ENCODE data around the gene EME1. TPM values are rescaled to one million over a fixed set of nuclear protein-coding genes. Genes with fewer than 3 reads are reported as not detected.

EME1 gene
- total and polyA plus RNA-seq, 2 of the 8 experiments (the other 6 are each of a cell fraction or from before 2014, with no cell fraction given) = 13.9 to 16.3 TPM

- TF ChIP-seq CTCF (IDR thresholded peaks at IDR 0.05; ENCODE audit: control extremely low read depth in 1 of 3, insufficient read depth in 1 of 3, low read depth in 1 of 3, low read length in 3 of 3) (no peak), CBX5 (IDR thresholded peaks at IDR 0.05; ENCODE audit: low read depth, low read length) (no peak), NANOG (IDR thresholded peaks at IDR 0.05; ENCODE audit: insufficient read depth, low read depth, low read length, poor library complexity, severe bottlenecking) (no peak), POLR2AphosphoS5 (IDR thresholded peaks at IDR 0.05; ENCODE audit: low read depth, low read length) (no peak), KDM4A (IDR thresholded peaks at IDR 0.05; ENCODE audit: low read depth, low read length, severe bottlenecking) (no peak), SIRT6 (IDR thresholded peaks at IDR 0.05; ENCODE audit: low read length) (no peak), RXRA (IDR thresholded peaks at IDR 0.05; ENCODE audit: insufficient read depth, low read depth, low read length) (no peak)
These were observed 33.6 kb upstream of the EME1 start (continued) for GRCh38 chr17:50339381-50339780.

Data from H1 (cell line).